A673 (cell line): ENCODE measurements around the gene PDE4C. TPM values are rescaled to one million over a fixed set of nuclear protein-coding genes. Genes with fewer than 3 reads are reported as not detected.
A peak's percentile ranks its signal among the peaks of the same experiment; 100 is the strongest.
"Not testable (repeated sequence)": the region's sequence is repeated elsewhere in the genome, so short reads cannot be mapped to it uniquely, and the experiment has no call there.

ENCODE experiments used
- BruUV-seq: library from RNA; stranded (reverse); fragments of 400-500 nt; replicated peaks from 2 replicates; lab custom pipeline; 2021; lab: Mats Ljungman, UMichigan
- CTCF ChIA-PET: fragments of 300-600 bp; sonication (Branson Sonifier 250); formaldehyde crosslinking; loops from one replicate; lab custom pipeline; 2022; ENCODE audit warnings: antibody characterized with exemption; lab: Charles Lee
- POLR2A ChIA-PET: fragments of 300-600 bp; sonication (Branson Sonifier 250); formaldehyde crosslinking; loops from one replicate; lab custom pipeline; 2022; ENCODE audit warnings: antibody characterized with exemption; ENCODE audit not compliant: low non-redundant PET; lab: Charles Lee
- DNase-seq: peaks from one replicate; pipeline ENCODE4 v3.0.0-alpha.2; 2015; ENCODE audit warnings: low spot score
- H3K27ac ChIP-seq: fragments of 200-600 bp; sonication (generic); 2 replicates; pipeline ENCODE4 v1.5.1; 2016; ENCODE audit warnings: mixed run types, low read depth, mild to moderate bottlenecking, mixed read lengths, antibody characterized with exemption, low read length; ENCODE audit not compliant: poor library complexity, severe bottlenecking
- H3K27me3 ChIP-seq: fragments of 200-600 bp; sonication (generic); replicated peaks from 2 replicates; pipeline ENCODE4 v1.6.1; 2017; ENCODE audit warnings: mixed run types, low read depth, mild to moderate bottlenecking, mixed read lengths, antibody characterized with exemption, low read length; ENCODE audit not compliant: insufficient read depth, poor library complexity
- H3K36me3 ChIP-seq: fragments of 200-600 bp; sonication (generic); 2 replicates; pipeline ENCODE4 v1.6.1; 2016; ENCODE audit warnings: mixed run types, mild to moderate bottlenecking, mixed read lengths, antibody characterized with exemption, low read length; ENCODE audit not compliant: insufficient read depth, poor library complexity, severe bottlenecking
- H3K4me1 ChIP-seq: fragments of 200-600 bp; sonication (generic); 2 replicates; pipeline ENCODE4 v1.6.1; 2017; ENCODE audit warnings: mixed run types, mild to moderate bottlenecking, mixed read lengths, antibody characterized with exemption, low read length; ENCODE audit not compliant: insufficient read depth, poor library complexity, severe bottlenecking
- H3K4me3 ChIP-seq: fragments of 200-600 bp; sonication (generic); 2 replicates; pipeline ENCODE4 v1.5.1; 2016; ENCODE audit warnings: low read depth, mixed run types, mild to moderate bottlenecking, mixed read lengths, low read length; ENCODE audit not compliant: poor library complexity, severe bottlenecking
- H3K9me3 ChIP-seq: fragments of 200-600 bp; sonication (generic); 2 replicates; pipeline ENCODE4 v1.6.1; 2016; ENCODE audit warnings: mixed run types, low read depth, mild to moderate bottlenecking, mixed read lengths, antibody characterized with exemption, low read length; ENCODE audit not compliant: poor library complexity, severe bottlenecking
- CTCF ChIP-seq: fragments of 300-800, 200-600 bp; sonication (generic); conservative IDR thresholded peaks from 2 replicates; pipeline ENCODE4 v1.5.1; 2017; ENCODE audit warnings: low read depth, mild to moderate bottlenecking, antibody characterized with exemption, low read length, moderate library complexity, mixed read lengths
- EZH2 ChIP-seq: fragments of 200-600 bp; sonication (generic); IDR thresholded peaks from 2 replicates; pipeline ENCODE4 v1.6.1; 2017; ENCODE audit warnings: borderline replicate concordance, low read depth, mild to moderate bottlenecking, mixed read lengths, antibody characterized with exemption, low read length; ENCODE audit not compliant: poor library complexity, severe bottlenecking
- intact Hi-C: fragments of 100-400 bp; cut with micrococcal nuclease; formaldehyde crosslinking; loops from one replicate; pipeline ENCODE4 v1.10.0; 2022; ENCODE audit not compliant: unreplicated experiment
- total RNA-seq: library from RNA; stranded (reverse); gene quantifications from 2 replicates; pipeline ENCODE4 v1.2.3, GENCODE V29; 2021

Gene PDE4C
- total RNA-seq, 1 experiment from 2014 or later, result not detected

GRCh38 chr19:18211683-18212082, 14.6 kb downstream of the PDE4C start:
- Histone ChIP-seq H3K27ac (no peak overlapping the region), H3K4me1 (no peaks in the 10 kb centered on the region), H3K27me3 (no peaks in the 10 kb centered on the region), H3K9me3 (no peaks in the 10 kb centered on the region), H3K4me3 (no peak overlapping the region), H3K36me3 (no peaks in the 10 kb centered on the region)
- ChIA-PET POLR2A (no interaction called here), CTCF (no interaction called here)
- no peak for DNase-seq
- no TSS peak for BruUV-seq
- intact Hi-C loops, result no loop called here
- TF ChIP-seq CTCF (no peak), EZH2 (no peak)

- H3K36me3 ChIP-seq, POLR2A ChIA-PET, DNase-seq, BruUV-seq, H3K9me3 ChIP-seq, H3K27ac ChIP-seq, H3K4me1 ChIP-seq, H3K4me3 ChIP-seq, H3K27me3 ChIP-seq: not testable (repeated sequence)
- CTCF ChIA-PET, result interaction anchor here (0.9 kb wide), 1 partner anchor 42 kb away, joined by 5 read pairs; no protein-coding TSS in a partner anchor
- intact Hi-C loops, result loop anchor here (2.0 kb wide), 1 partner anchor 43 kb away; no protein-coding TSS in a partner anchor
Observed at GRCh38 chr19:18209912-18210311, 16.3 kb downstream of the PDE4C start.

- no peaks in the 10 kb centered on the region for H3K36me3 ChIP-seq
- CTCF ChIA-PET, result interaction anchor here (0.6 to 2.3 kb wide), 17 partner anchors 11 to 1168 kb away, joined by 3 to 45 read pairs (median 5); no protein-coding TSS in a partner anchor
- H3K27ac ChIP-seq, result no peak overlapping the region
- TF ChIP-seq CTCF (peak; percentile 68), EZH2 (no peak)
- POLR2A ChIA-PET, result interaction anchor here (0.6 kb wide), 1 partner anchor 199 kb away, joined by 3 read pairs; no protein-coding TSS in a partner anchor
- DNase-seq, result peak; percentile 61
- peaks cover 8% of the 10 kb centered on the region for H3K4me1 ChIP-seq
- BruUV-seq, result no TSS peak
- no peak overlapping the region for H3K4me3 ChIP-seq
- no peaks in the 10 kb centered on the region for H3K9me3 ChIP-seq
- intact Hi-C loops, result loop anchor here (2.0 kb wide), 1 partner anchor 44 kb away; no protein-coding TSS in a partner anchor
- no peaks in the 10 kb centered on the region for H3K27me3 ChIP-seq
Observed at GRCh38 chr19:18208098-18208951, 17.9 kb downstream of the PDE4C start.
